WTC11 (cell line): ENCODE data around the gene GDF7. TPM values are rescaled to one million over a fixed set of nuclear protein-coding genes. Genes with fewer than 3 reads are reported as not detected.
A peak's percentile ranks its signal among the peaks of the same experiment; 100 is the strongest.

Experiments
- ATF3 ChIP-seq: sonication (generic); formaldehyde crosslinking; conservative IDR thresholded peaks from 2 replicates; pipeline ENCODE4 v1.8.1; 2022; ENCODE audit warnings: mild to moderate bottlenecking, missing genetic modification reagents
- ATF6 ChIP-seq: sonication (generic); formaldehyde crosslinking; IDR thresholded peaks from 2 replicates; pipeline ENCODE4 v1.8.1; 2023; ENCODE audit warnings: mild to moderate bottlenecking, missing genetic modification reagents
- CDX4 ChIP-seq: fragments of 250-450 bp; sonication (Bioruptor Pico); IDR thresholded peaks from 2 replicates; pipeline ENCODE4 v1.9.0; 2021; ENCODE audit warnings: moderate library complexity, mild to moderate bottlenecking, inconsistent platforms, borderline replicate concordance
- CREM ChIP-seq: sonication (generic); formaldehyde crosslinking; IDR thresholded peaks from 2 replicates; pipeline ENCODE4 v1.8.1; 2022; ENCODE audit warnings: mild to moderate bottlenecking, missing genetic modification reagents, moderate library complexity
- E2F5 ChIP-seq: sonication (generic); formaldehyde crosslinking; IDR thresholded peaks from 2 replicates; pipeline ENCODE4 v1.8.1; 2022; ENCODE audit warnings: mild to moderate bottlenecking, moderate library complexity, missing genetic modification reagents
- EMX1 ChIP-seq: fragments of 250-450 bp; sonication (Bioruptor Pico); IDR thresholded peaks from 2 replicates; pipeline ENCODE4 v1.8.0; 2021; ENCODE audit warnings: mild to moderate bottlenecking
- ERG ChIP-seq: fragments of 250-450 bp; sonication (Bioruptor Pico); IDR thresholded peaks from 2 replicates; pipeline ENCODE4 v1.8.0; 2021; ENCODE audit warnings: mild to moderate bottlenecking
- ESRRA ChIP-seq: sonication (generic); formaldehyde crosslinking; IDR thresholded peaks from 2 replicates; pipeline ENCODE4 v1.8.1; 2022; ENCODE audit warnings: mild to moderate bottlenecking, missing genetic modification reagents, borderline replicate concordance
- FOXP4 ChIP-seq: sonication (generic); formaldehyde crosslinking; IDR thresholded peaks from 2 replicates; pipeline ENCODE4 v1.8.0; 2022; ENCODE audit warnings: mild to moderate bottlenecking, missing genetic modification reagents
- GRHL2 ChIP-seq: fragments of 250-450 bp; sonication (Bioruptor Pico); IDR thresholded peaks from 2 replicates; pipeline ENCODE4 v1.8.0; 2022; ENCODE audit warnings: mild to moderate bottlenecking, moderate library complexity; ENCODE audit not compliant: insufficient replicate concordance, severe bottlenecking
- GTF2I ChIP-seq: fragments of 250-450 bp; sonication (Bioruptor Pico); conservative IDR thresholded peaks from 2 replicates; pipeline ENCODE4 v1.4.0; 2021; ENCODE audit warnings: mild to moderate bottlenecking
- JAZF1 ChIP-seq: fragments of 250-450 bp; sonication (Bioruptor Pico); IDR thresholded peaks from 2 replicates; pipeline ENCODE4 v1.9.0; 2021; ENCODE audit warnings: moderate library complexity, mild to moderate bottlenecking, inconsistent platforms
- MYBL2 ChIP-seq: sonication (generic); formaldehyde crosslinking; IDR thresholded peaks from 2 replicates; pipeline ENCODE4 v1.8.1; 2023; ENCODE audit warnings: mild to moderate bottlenecking, moderate library complexity, missing genetic modification reagents
- NR1H2 ChIP-seq: sonication (generic); formaldehyde crosslinking; IDR thresholded peaks from 2 replicates; pipeline ENCODE4 v1.9.0; 2021; ENCODE audit warnings: mild to moderate bottlenecking, moderate library complexity, missing genetic modification reagents
- NR2C2 ChIP-seq: sonication (generic); formaldehyde crosslinking; IDR thresholded peaks from 2 replicates; pipeline ENCODE4 v1.8.0; 2022; ENCODE audit warnings: mild to moderate bottlenecking, missing genetic modification reagents
- OVOL2 ChIP-seq: fragments of 250-450 bp; sonication (Bioruptor Pico); IDR thresholded peaks from 2 replicates; pipeline ENCODE4 v1.9.0; 2021; ENCODE audit warnings: mild to moderate bottlenecking, borderline replicate concordance
- PRRX2 ChIP-seq: fragments of 250-450 bp; sonication (Bioruptor Pico); IDR thresholded peaks from 2 replicates; pipeline ENCODE4 v1.8.0; 2021; ENCODE audit warnings: mild to moderate bottlenecking
- SMAD3 ChIP-seq: sonication (generic); formaldehyde crosslinking; IDR thresholded peaks from 2 replicates; pipeline ENCODE4 v1.8.0; 2022; ENCODE audit warnings: missing genetic modification reagents, mild to moderate bottlenecking, borderline replicate concordance
- SOX15 ChIP-seq: fragments of 250-450 bp; sonication (Bioruptor Pico); IDR thresholded peaks from 2 replicates; pipeline ENCODE4 v1.9.0; 2021; ENCODE audit warnings: mild to moderate bottlenecking
- STAT6 ChIP-seq: sonication (generic); formaldehyde crosslinking; conservative IDR thresholded peaks from 2 replicates; pipeline ENCODE4 v1.8.1; 2023; ENCODE audit warnings: mild to moderate bottlenecking, low read depth, missing genetic modification reagents, moderate library complexity
- TCF7 ChIP-seq: sonication (generic); formaldehyde crosslinking; IDR thresholded peaks from 2 replicates; pipeline ENCODE4 v1.8.0; 2022; ENCODE audit warnings: mild to moderate bottlenecking, low read depth, missing genetic modification reagents, moderate library complexity
- ZBTB21 ChIP-seq: sonication (generic); formaldehyde crosslinking; IDR thresholded peaks from 2 replicates; pipeline ENCODE4 v1.8.1; 2023; ENCODE audit warnings: mild to moderate bottlenecking, missing genetic modification reagents, borderline replicate concordance
- ZNF121 ChIP-seq: sonication (generic); formaldehyde crosslinking; IDR thresholded peaks from 2 replicates; pipeline ENCODE4 v1.8.0; 2023; ENCODE audit warnings: missing genetic modification reagents
- ZNF263 ChIP-seq: sonication (generic); formaldehyde crosslinking; IDR thresholded peaks from 2 replicates; pipeline ENCODE4 v1.8.1; 2022; ENCODE audit warnings: low read depth, mild to moderate bottlenecking, moderate library complexity, missing genetic modification reagents
- ZNF423 ChIP-seq: fragments of 250-450 bp; sonication (Bioruptor Pico); IDR thresholded peaks from 2 replicates; pipeline ENCODE4 v2.1.2; 2022; ENCODE audit warnings: mild to moderate bottlenecking, moderate library complexity
- ZNF425 ChIP-seq: fragments of 250-450 bp; sonication (Bioruptor Pico); conservative IDR thresholded peaks from 2 replicates; pipeline ENCODE4 v1.9.0; 2021; ENCODE audit warnings: mild to moderate bottlenecking
- total RNA-seq: library from RNA; stranded (reverse); gene quantifications from 3 replicates; pipeline ENCODE4 v1.2.3, GENCODE V29; 2021

GDF7 gene
- total RNA-seq, 1 experiment from 2014 or later: 0.55 TPM

GRCh38 chr2:20650877-20651730 is 15.8 kb upstream of the GDF7 start, which contains the start of gene HS1BP3 (continued):
- peak; percentile 70; the same call in 1 of the 2 replicates for TF ChIP-seq ZBTB21 (CRISPR knock-in tag)
- no peak for TF ChIP-seq CDX4
- no peak for TF ChIP-seq PRRX2 (CRISPR knock-in tag)
- TF ChIP-seq SMAD3 (CRISPR knock-in tag): no peak
- no peak for TF ChIP-seq NR2C2 (CRISPR knock-in tag)
- no peak for TF ChIP-seq ATF3 (CRISPR knock-in tag)
- no peak for TF ChIP-seq STAT6 (CRISPR knock-in tag)
- 0 out of 2 replicates have a peak, but pooled peaks have one; percentile 32 for TF ChIP-seq MYBL2
- 0 out of 2 replicates have a peak, but pooled peaks have one; percentile 8 for TF ChIP-seq GTF2I (CRISPR knock-in tag)
- no peak for TF ChIP-seq ZNF121 (CRISPR knock-in tag)
- TF ChIP-seq JAZF1 (CRISPR knock-in tag): no peak
- no peak for TF ChIP-seq TCF7 (CRISPR knock-in tag)
- no peak for TF ChIP-seq SOX15 (CRISPR knock-in tag)
- no peak for TF ChIP-seq ATF6 (CRISPR knock-in tag)
- TF ChIP-seq ERG (CRISPR knock-in tag): no peak
- TF ChIP-seq GRHL2 (CRISPR knock-in tag): no peak
- peak; percentile 82; the same call in 1 of the 2 replicates for TF ChIP-seq CREM (CRISPR knock-in tag)
- no peak for TF ChIP-seq NR1H2 (CRISPR knock-in tag)
- TF ChIP-seq ZNF263 (CRISPR knock-in tag): 0 out of 2 replicates have a peak, but pooled peaks have one; percentile 48
- no peak for TF ChIP-seq OVOL2 (CRISPR knock-in tag)
- peak; percentile 75 for TF ChIP-seq ZNF423
- TF ChIP-seq ESRRA (CRISPR knock-in tag): peak; percentile 50; the same call in 1 of the 2 replicates
- no peak for TF ChIP-seq ZNF425
- peak; percentile 40; the same call in 1 of the 2 replicates for TF ChIP-seq FOXP4 (CRISPR knock-in tag)
- TF ChIP-seq E2F5 (CRISPR knock-in tag): peak; percentile 91
- TF ChIP-seq EMX1 (CRISPR knock-in tag): no peak
